Suprapubic skin (tissue), 4 donors: ENCODE data around the gene TSSK2.

Source experiments
- CTCF ChIP-seq, 2 donors: fragments of 200-600 bp in 1 of 2; fragments of 450-650 bp in 1 of 2; sonication (generic) in 1 of 2; IDR thresholded peaks; one replicate each; pipeline ENCODE4 v1.5.1; 2016 to 2019; ENCODE audit warnings: antibody characterized with exemption in 2 of 2, mild to moderate bottlenecking in 1 of 2, moderate library complexity in 1 of 2
- POLR2A ChIP-seq, 2 donors: fragments of 450-650 bp; IDR thresholded peaks; one replicate each; pipeline ENCODE4 v1.6.1; 2017; ENCODE audit warnings: antibody characterized with exemption in 2 of 2, mild to moderate bottlenecking in 2 of 2, moderate library complexity in 2 of 2
- POLR2AphosphoS5 ChIP-seq, 3 donors: sonication (generic); formaldehyde crosslinking; IDR thresholded peaks; one replicate each; pipeline ENCODE4 v1.6.1; 2017; ENCODE audit warnings: antibody characterized with exemption in 3 of 3

- TF ChIP-seq CTCF (IDR thresholded peaks at IDR 0.05) (no peak), POLR2A (IDR thresholded peaks at IDR 0.05) (no peak), POLR2AphosphoS5 (IDR thresholded peaks at IDR 0.05) (no peak)
Observed at GRCh38 chr22:19134176-19134831, 3.2 kb downstream of the TSSK2 start.
